ENCODE results near the gene TBR1.

Gene TBR1

GRCh38 chr2:161415034-161415986, 787 bp upstream of the TBR1 start:
- no peak for DNase-seq

- no peak for DNase-seq
Measured at GRCh38 chr2:161416708-161417437, 776 bp downstream of the TBR1 start.

GRCh38 chr2:161417438-161418274, 1.6 kb downstream of the TBR1 start:
- no peak for DNase-seq

- DNase-seq: no peak
Measured at GRCh38 chr2:161418275-161418714, 2.2 kb downstream of the TBR1 start.

GRCh38 chr2:161418715-161419637, 2.9 kb downstream of the TBR1 start:
- DNase-seq: no peak

- DNase-seq: no peak
Measured at GRCh38 chr2:161419638-161420190, 3.6 kb downstream of the TBR1 start.

GRCh38 chr2:161420406-161421074, 4.4 kb downstream of the TBR1 start:
- DNase-seq: no peak

GRCh38 chr2:161421686-161422085, 5.6 kb downstream of the TBR1 start:
- DNase-seq: no peak

GRCh38 chr2:161422816-161423403, 6.8 kb downstream of the TBR1 start:
- no peak for DNase-seq

GRCh38 chr2:161423421-161424393, 7.6 kb downstream of the TBR1 start:
- no peak for DNase-seq

- no peak for DNase-seq
Measured at GRCh38 chr2:161424394-161424769, 8.3 kb downstream of the TBR1 start.

- no peak for DNase-seq
Measured at GRCh38 chr2:161424891-161425727, 9.0 kb downstream of the TBR1 start.

- no peak for DNase-seq
Measured at GRCh38 chr2:161425728-161426454, 9.8 kb downstream of the TBR1 start.

- DNase-seq: no peak
Measured at GRCh38 chr2:161426455-161426921, 10.4 kb downstream of the TBR1 start.

GRCh38 chr2:161426922-161427663, 11.0 kb downstream of the TBR1 start:
- DNase-seq: no peak

- no peak for DNase-seq
Measured at GRCh38 chr2:161427664-161428587, 11.8 kb downstream of the TBR1 start.

All from activated CD4-positive, alpha-beta T cell treated with anti-CD3 and anti-CD28 coated beads, Interleukin-2, amount 50 U/mL, for 1 hour (primary cell).